GM12878 (cell line): Measurements from ENCODE around the gene PRPF6. TPM values are rescaled to one million over a fixed set of nuclear protein-coding genes. Genes with fewer than 3 reads are reported as not detected.

Source experiments
- ATAC-seq: fragments of 200-7000 bp; cut with Tn5 transposase; 3 replicates; pipeline ENCODE4 v1.9.1; 2020; ENCODE audit warnings: mild to moderate bottlenecking, moderate library complexity
- BruUV-seq: library from RNA; stranded (reverse); fragments of 400-500 nt; replicated peaks from 2 replicates; lab custom pipeline; 2021; lab: Mats Ljungman, UMichigan
- CTCF ChIA-PET: fragments of 300-600 bp; sonication (Branson Sonifier 250); formaldehyde crosslinking; extraction: SDS; loops from one replicate; lab custom pipeline; 2021; ENCODE audit warnings: inconsistent platforms; lab: Yijun Ruan, JAX
- POLR2A ChIA-PET: fragments of 350-600 bp; formaldehyde crosslinking; extraction: SDS; loops from one replicate; lab custom pipeline; 2021; ENCODE audit warnings: inconsistent platforms; lab: Charles Lee
- RAD21 ChIA-PET: fragments of 300-600 bp; sonication (Branson Sonifier 250); formaldehyde crosslinking; loops from one replicate; lab custom pipeline; 2023; ENCODE audit warnings: antibody characterized with exemption; ENCODE audit not compliant: unreplicated experiment; lab: Charles Lee
- SMC1A ChIA-PET: fragments of 300-600 bp; sonication (Branson Sonifier 250); formaldehyde crosslinking; loops from one replicate; lab custom pipeline; 2023; ENCODE audit not compliant: unreplicated experiment, uncharacterized antibody; lab: Charles Lee
- DNase-seq: peaks from one replicate; pipeline ENCODE4 v3.0.0-alpha.2; 2011; ENCODE audit warnings: low read depth, low spot score
- FAIRE-seq: peaks from 3 replicates; lab custom pipeline; 2011; peaks lifted over from hg19 to GRCh38; lab: Jason Lieb, UNC
- H2AFZ ChIP-seq: 2 replicates; pipeline ENCODE4 v1.6.0; 2011; ENCODE audit warnings: low read depth, low read length, control low read depth; ENCODE audit not compliant: control insufficient read depth
- H3K27ac ChIP-seq: 2 replicates; pipeline ENCODE4 v1.5.1; 2011; ENCODE audit warnings: control low read depth; ENCODE audit not compliant: control insufficient read depth, insufficient read depth
- H3K27me3 ChIP-seq, 2 experiments: replicated peaks in 1 of 2; 2 replicates each; pipeline versions ENCODE4 v1.6.0 to v1.6.1; 2011; ENCODE audit warnings: low read length in 1 of 2; ENCODE audit not compliant: control insufficient read depth in 2 of 2, insufficient read depth in 2 of 2
- H3K36me3 ChIP-seq, 2 experiments: 2 replicates each; pipeline ENCODE4 v1.5.1; 2011; ENCODE audit warnings: low read length in 1 of 2; ENCODE audit not compliant: control insufficient read depth in 2 of 2, insufficient read depth in 2 of 2
- H3K4me1 ChIP-seq: 2 replicates; pipeline ENCODE4 v1.6.1; 2011; ENCODE audit warnings: mild to moderate bottlenecking, low read length, moderate library complexity, mixed read lengths; ENCODE audit not compliant: control insufficient read depth, insufficient read depth
- H3K4me2 ChIP-seq: 2 replicates; pipeline ENCODE4 v1.6.0; 2011; ENCODE audit warnings: control low read depth; ENCODE audit not compliant: control insufficient read depth, insufficient read depth
- H3K4me3 ChIP-seq: fragments of 200-600 bp; sonication (generic); 2 replicates; pipeline ENCODE4 v1.5.1; 2016
- H3K79me2 ChIP-seq: 2 replicates; pipeline ENCODE4 v1.6.0; 2011; ENCODE audit warnings: low read length; ENCODE audit not compliant: control insufficient read depth, insufficient read depth
- H3K9ac ChIP-seq: 2 replicates; pipeline ENCODE4 v1.8.0; 2011; ENCODE audit warnings: low read length, control low read depth, mixed read lengths; ENCODE audit not compliant: control insufficient read depth, insufficient read depth
- H3K9me3 ChIP-seq: replicated peaks from 3 replicates; pipeline ENCODE4 v1.5.1; 2011; ENCODE audit warnings: mild to moderate bottlenecking, low read length; ENCODE audit not compliant: control insufficient read depth, insufficient read depth
- H4K20me1 ChIP-seq: 2 replicates; pipeline ENCODE4 v1.6.0; 2011; ENCODE audit not compliant: control insufficient read depth, insufficient read depth
- BCL11A ChIP-seq: IDR thresholded peaks from 2 replicates; pipeline ENCODE4 v1.6.1; 2011; ENCODE audit warnings: low read depth, low read length
- CBX5 ChIP-seq: sonication (generic); IDR thresholded peaks from 2 replicates; pipeline ENCODE4 v1.6.1; 2016; ENCODE audit warnings: low read depth, moderate library complexity, mild to moderate bottlenecking, inconsistent platforms
- CHD2 ChIP-seq: IDR thresholded peaks from 2 replicates; pipeline ENCODE4 v1.6.1; 2011; ENCODE audit warnings: low read depth, low read length, improper control_type of control experiment, borderline replicate concordance
- MTA2 ChIP-seq: fragments of 450-650 bp; IDR thresholded peaks from 2 replicates; pipeline ENCODE4 v1.6.1; 2016; ENCODE audit warnings: low read depth, mild to moderate bottlenecking, moderate library complexity
- POLR2A ChIP-seq: IDR thresholded peaks from 2 replicates; pipeline ENCODE4 v1.6.1; 2011; ENCODE audit warnings: low read depth, mild to moderate bottlenecking, low read length
- POU2F2 ChIP-seq: IDR thresholded peaks from 3 replicates; pipeline ENCODE4 v1.6.1; 2011; ENCODE audit warnings: low read depth, mild to moderate bottlenecking, low read length, borderline replicate concordance
- SMC3 ChIP-seq: IDR thresholded peaks from 2 replicates; pipeline ENCODE4 v1.6.1; 2011; ENCODE audit warnings: low read length, improper control_type of control experiment, borderline replicate concordance
- WGBS: methylation state at CpG from one replicate; pipeline ENCODE4 v1.1.6; 2016; ENCODE audit warnings: low lambda C conversion rate; ENCODE audit not compliant: insufficient replicate concordance, insufficient coverage; ENCODE audit errors: missing lambda C conversion rate; 5-methylcytosine and 5-hydroxymethylcytosine counted together
- in situ Hi-C: fragments of 300-500 bp; cut with MboI; formaldehyde crosslinking; loops from 9 replicates; pipeline ENCODE4 v1.14.3; 2018; ENCODE audit warnings: mixed read lengths
- intact Hi-C: fragments of 100-400 bp; cut with micrococcal nuclease; formaldehyde crosslinking; loops from one replicate; pipeline ENCODE4 v1.14.2; 2022; ENCODE audit not compliant: unreplicated experiment
- polyA plus RNA-seq, 11 experiments: library from polyadenylated mRNA; depleted of rRNA in 4 of 11; unstranded in 6 of 11; stranded (reverse) in 5 of 11; fragments of >200 nt; fragmentation: Nextera tagmentation in 4 of 11; fragmentation: Illumina TruSeq in 1 of 11; extraction: Ambion mirVana in 4 of 11; extraction: Trizol in 1 of 11; gene quantifications; 1 replicate in 1 of 11; 2 replicates in 10 of 11; pipeline versions ENCODE4 v1.2.1 to v1.2.3, GENCODE V29; 2011 to 2016; ENCODE audit warnings: inconsistent platforms in 2 of 11, missing spikeins in 2 of 11, low read depth in 1 of 11
- total RNA-seq, 4 experiments: library from RNA; depleted of rRNA in 3 of 4; stranded (reverse); fragments of >200 nt in 3 of 4; fragmentation: Illumina TruSeq in 1 of 4; extraction: Trizol in 1 of 4; gene quantifications; 2 replicates each; pipeline versions ENCODE4 v1.2.1 to v1.2.3, GENCODE V29; 2013 to 2021
- TF ChIP-seq, protein P1 (sequence below): IDR thresholded peaks from 2 replicates; pipeline ENCODE4 v1.6.1; 2011; ENCODE audit warnings: borderline replicate concordance, low read depth, mild to moderate bottlenecking, moderate library complexity, low read length; ENCODE audit not compliant: insufficient read depth, poor library complexity, severe bottlenecking
- TF ChIP-seq, protein P2 (sequence below): fragments of 450-650 bp; IDR thresholded peaks from 2 replicates; pipeline ENCODE4 v1.6.1; 2016; ENCODE audit warnings: mild to moderate bottlenecking

Gene PRPF6
- total and polyA plus RNA-seq, 10 of the 15 experiments (the other 5 are each of a cell fraction or from before 2014, with no cell fraction given): 5.0 to 102 (median 71.3) TPM

DNA sequence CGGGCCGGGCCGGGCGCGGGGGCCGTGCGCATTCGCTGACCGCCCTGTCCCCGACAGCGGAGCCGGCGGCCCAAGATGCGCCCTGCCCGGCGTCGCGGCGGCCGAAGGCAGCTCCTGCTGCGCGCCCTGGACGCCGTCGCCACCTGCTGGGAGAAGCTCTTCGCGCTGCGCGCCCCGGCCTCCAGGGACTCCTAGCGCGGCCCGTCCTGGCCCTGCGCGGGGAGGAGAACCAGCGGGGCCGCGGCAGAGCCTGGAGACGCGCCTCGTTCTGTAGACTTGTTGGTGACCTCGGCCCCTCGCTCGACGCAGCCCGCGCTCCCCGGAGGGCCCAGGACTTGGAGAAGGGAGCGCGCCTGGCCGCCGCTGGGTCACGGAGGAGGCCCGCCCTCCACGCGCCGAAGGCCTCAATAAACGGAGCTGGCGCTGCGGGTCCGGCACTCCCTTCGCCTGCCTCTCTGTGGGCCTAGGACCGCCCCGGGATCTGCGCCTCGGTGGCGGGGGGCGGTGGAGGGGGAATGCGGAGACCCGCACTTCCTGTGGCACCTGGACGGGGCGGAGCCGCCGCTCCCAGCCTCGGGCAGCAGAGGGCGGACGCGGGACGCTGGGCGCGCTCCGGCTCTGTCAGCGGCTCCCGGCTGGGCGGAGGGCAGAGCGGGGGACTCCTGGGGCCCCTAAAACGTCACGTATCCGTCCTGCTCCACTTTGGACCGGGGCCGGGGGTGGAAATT lies 57.8 kb downstream of the PRPF6 start (continued):
- TF ChIP-seq, protein P1, sequence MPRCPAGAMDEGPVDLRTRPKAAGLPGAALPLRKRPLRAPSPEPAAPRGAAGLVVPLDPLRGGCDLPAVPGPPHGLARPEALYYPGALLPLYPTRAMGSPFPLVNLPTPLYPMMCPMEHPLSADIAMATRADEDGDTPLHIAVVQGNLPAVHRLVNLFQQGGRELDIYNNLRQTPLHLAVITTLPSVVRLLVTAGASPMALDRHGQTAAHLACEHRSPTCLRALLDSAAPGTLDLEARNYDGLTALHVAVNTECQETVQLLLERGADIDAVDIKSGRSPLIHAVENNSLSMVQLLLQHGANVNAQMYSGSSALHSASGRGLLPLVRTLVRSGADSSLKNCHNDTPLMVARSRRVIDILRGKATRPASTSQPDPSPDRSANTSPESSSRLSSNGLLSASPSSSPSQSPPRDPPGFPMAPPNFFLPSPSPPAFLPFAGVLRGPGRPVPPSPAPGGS: peak; percentile 53
- peak; percentile 61 for TF ChIP-seq SMC3
- peak; percentile 61 for TF ChIP-seq POLR2A

DNA sequence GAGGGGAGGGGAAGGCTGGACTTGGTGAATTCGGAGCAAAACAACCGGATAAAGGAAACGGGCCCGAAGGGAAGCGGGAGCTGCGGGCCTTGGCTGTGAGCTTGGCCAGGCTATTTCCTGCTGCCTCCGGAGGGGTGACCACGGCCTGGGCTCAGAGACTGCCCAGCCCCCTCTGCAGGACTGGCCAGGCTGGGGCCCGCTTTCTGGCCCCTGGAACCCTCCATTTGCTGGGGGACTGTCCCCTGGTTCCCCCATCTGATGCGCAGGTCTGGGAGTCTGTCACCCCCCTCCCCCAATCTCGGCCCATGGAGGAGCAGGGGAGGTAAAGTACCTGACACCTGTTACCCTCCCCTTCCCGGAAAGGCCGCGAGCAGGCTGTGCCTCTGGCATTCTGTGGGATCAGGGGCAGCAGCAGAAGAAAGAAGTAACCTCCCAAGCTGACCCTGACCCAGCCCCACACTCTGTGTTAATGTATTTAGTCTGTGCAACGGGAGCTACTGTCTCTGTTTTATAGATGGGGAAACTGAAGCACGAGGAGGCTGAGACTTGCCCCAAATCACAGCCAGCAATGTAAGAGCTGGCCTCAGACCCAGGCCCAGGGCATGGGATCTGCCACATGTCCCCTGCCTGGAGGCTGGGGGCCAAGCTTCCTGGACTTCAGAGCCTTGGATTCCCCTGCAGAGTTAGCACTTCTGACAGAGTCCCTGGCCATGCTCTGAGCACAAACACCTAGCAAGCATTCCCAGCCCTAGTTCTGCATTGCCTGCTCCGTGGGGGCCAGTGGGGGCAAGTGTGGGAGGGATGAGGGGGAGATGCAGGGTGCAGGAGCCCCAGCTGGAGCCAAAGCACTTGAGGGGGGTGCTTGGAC lies 58.6 kb downstream of the PRPF6 start:
- ChIA-PET POLR2A (interaction anchor here (0.5 to 7.2 kb wide), 13 partner anchors 14 to 502 kb away, joined by 3 to 63 read pairs (median 4); partner anchors contain the start of genes PRPF6, PTK6, RGS19 and SAMD10), SMC1A (interaction anchor here (0.6 to 6.1 kb wide), 10 partner anchors 15 to 81 kb away, joined by 3 to 52 read pairs (median 5); partner anchors contain the start of genes OPRL1, PRPF6, RGS19 and SAMD10), RAD21 (interaction anchor here (0.8 to 7.1 kb wide), 12 partner anchors 15 to 502 kb away, joined by 3 to 92 read pairs (median 8); partner anchors contain the start of genes NPBWR2, PRPF6, PTK6 and SAMD10), CTCF (interaction anchor here (0.6 to 9.1 kb wide), 23 partner anchors 12 to 502 kb away, joined by 3 to 108 read pairs (median 4); partner anchors contain the start of genes NPBWR2, OPRL1, PRPF6 and RGS19)
- no peak for ATAC-seq
- Histone ChIP-seq H3K36me3 (no peaks in the 10 kb centered on the region; a peak in 2 of 4 replicates), H3K79me2 (peaks cover 4% of the 10 kb centered on the region), H3K4me2 (peak overlapping the region; percentile 70), H3K27me3 (no peaks in the 10 kb centered on the region), H3K4me3 (peak overlapping the region; percentile 58), H3K4me1 (peaks cover 43% of the 10 kb centered on the region), H4K20me1 (no peaks in the 10 kb centered on the region), H3K9ac (peak overlapping the region; percentile 64), H2AFZ (peak overlapping the region; percentile 64; the same call in 1 of the 2 replicates), H3K9me3 (no peaks in the 10 kb centered on the region), H3K27ac (peak overlapping the region; percentile 35; the same call in 1 of the 2 replicates)
- TF ChIP-seq, protein P2, sequence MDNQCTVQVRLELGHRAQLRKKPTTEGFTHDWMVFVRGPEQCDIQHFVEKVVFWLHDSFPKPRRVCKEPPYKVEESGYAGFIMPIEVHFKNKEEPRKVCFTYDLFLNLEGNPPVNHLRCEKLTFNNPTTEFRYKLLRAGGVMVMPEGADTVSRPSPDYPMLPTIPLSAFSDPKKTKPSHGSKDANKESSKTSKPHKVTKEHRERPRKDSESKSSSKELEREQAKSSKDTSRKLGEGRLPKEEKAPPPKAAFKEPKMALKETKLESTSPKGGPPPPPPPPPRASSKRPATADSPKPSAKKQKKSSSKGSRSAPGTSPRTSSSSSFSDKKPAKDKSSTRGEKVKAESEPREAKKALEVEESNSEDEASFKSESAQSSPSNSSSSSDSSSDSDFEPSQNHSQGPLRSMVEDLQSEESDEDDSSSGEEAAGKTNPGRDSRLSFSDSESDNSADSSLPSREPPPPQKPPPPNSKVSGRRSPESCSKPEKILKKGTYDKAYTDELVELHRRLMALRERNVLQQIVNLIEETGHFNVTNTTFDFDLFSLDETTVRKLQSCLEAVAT: 0 out of 2 replicates have a peak, but pooled peaks have one; percentile 6
- no peak for TF ChIP-seq BCL11A
- 0 out of 3 replicates have a peak, but pooled peaks have one; percentile 1 for TF ChIP-seq POU2F2
- TF ChIP-seq MTA2: peak; percentile 12; the same call in 1 of the 2 replicates
- peak; percentile 12; the same call in 1 of the 2 replicates for TF ChIP-seq CHD2
- TF ChIP-seq CBX5: no peak
- DNase-seq: no peak
- in situ Hi-C loops (no loop called here), intact Hi-C loops (loop anchor here (1.0 to 2.0 kb wide), 2 partner anchors 17 to 81 kb away; no protein-coding TSS in a partner anchor)
- TSS peak; percentile 40 for BruUV-seq
- no peak for FAIRE-seq
- WGBS: 10% methylated on average over 16 of the region's 17 CpGs
